GM12872 (cell line): ENCODE data around the gene NOS2.

Experiments
- CTCF ChIP-seq: IDR thresholded peaks from 3 replicates; pipeline ENCODE4 v1.5.1; 2011; ENCODE audit warnings: low read depth, mild to moderate bottlenecking, low read length, moderate library complexity; ENCODE audit not compliant: insufficient read depth

NOS2 gene

GRCh38 chr17:27768858-27769410 is 31.4 kb downstream of the NOS2 start:
- TF ChIP-seq CTCF = no peak

- no peak for TF ChIP-seq CTCF
These were observed 33.9 kb downstream of the NOS2 start for GRCh38 chr17:27766438-27766837.

- TF ChIP-seq CTCF = no peak
These were observed 35.0 kb downstream of the NOS2 start for GRCh38 chr17:27765353-27765752.

- TF ChIP-seq CTCF = no peak
These were observed 35.7 kb downstream of the NOS2 start for GRCh38 chr17:27764589-27764988.

GRCh38 chr17:27762527-27763305 is 37.6 kb downstream of the NOS2 start:
- TF ChIP-seq CTCF = no peak

- peak; percentile 90 for TF ChIP-seq CTCF
These were observed 40.1 kb downstream of the NOS2 start for GRCh38 chr17:27760069-27760885.

- no peak for TF ChIP-seq CTCF
These were observed 40.8 kb downstream of the NOS2 start for GRCh38 chr17:27759528-27759927.
